NCI-H146 (cell line): ENCODE measurements around the gene SLC6A19.

Experiments
- DNase-seq: peaks from one replicate; lab custom pipeline; 2025; lab: John Stamatoyannopoulos, UW

The SLC6A19 gene

GRCh38 chr5:1195916-1196315 is 5.5 kb upstream of the SLC6A19 start:
- DNase-seq: no peak

GRCh38 chr5:1196562-1196961 is 4.8 kb upstream of the SLC6A19 start:
- DNase-seq: no peak

GRCh38 chr5:1197876-1198666 is 3.3 kb upstream of the SLC6A19 start:
- no peak for DNase-seq

- DNase-seq: no peak
Observed at GRCh38 chr5:1199340-1199648, 2.1 kb upstream of the SLC6A19 start.

DNA sequence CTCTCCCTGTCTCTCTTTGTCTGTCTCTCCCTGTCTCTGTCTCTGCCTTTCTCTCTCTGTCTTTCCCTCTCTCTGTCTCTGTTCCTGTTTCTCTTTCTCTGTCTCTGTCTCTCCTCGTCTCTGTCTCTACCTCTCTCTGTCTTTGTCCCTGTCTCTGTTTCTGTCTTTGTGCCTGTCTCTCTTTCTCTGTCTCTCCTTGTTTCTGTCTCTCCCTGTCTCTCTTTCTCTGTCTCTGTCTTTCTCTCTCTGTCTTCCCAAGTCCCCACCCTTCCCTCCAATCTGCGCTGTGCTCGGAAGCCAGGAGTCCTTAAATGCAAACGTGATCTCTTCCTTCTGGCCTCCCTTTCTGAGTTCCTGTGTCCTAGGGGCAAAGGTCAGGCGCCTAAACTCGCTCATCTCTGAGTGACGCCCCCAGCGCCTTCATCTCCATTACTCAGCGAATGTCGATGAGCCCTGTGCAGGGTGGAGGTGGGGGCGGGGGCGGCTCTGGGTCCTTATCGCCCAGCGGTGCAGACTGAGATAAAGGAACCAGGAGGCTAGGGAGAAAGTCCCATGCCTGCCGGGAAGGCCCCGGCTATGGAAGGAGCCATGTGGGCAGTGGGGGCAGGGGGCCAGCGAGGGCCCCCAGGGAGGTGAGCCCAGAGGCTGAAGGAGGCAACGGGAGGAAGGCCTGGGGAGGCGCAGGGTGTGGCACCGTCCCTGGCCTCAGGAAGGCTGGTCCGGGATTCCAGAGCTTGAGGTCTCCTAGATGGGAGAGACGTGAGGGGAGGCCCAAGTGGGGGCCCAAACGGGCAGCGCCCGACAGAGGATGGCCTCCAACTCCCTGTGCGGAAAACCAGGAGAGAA is 1.5 kb upstream of the SLC6A19 start:
- peak; percentile 31 for DNase-seq

GRCh38 chr5:1200495-1201326 is 684 bp upstream of the SLC6A19 start:
- no peak for DNase-seq

DNA sequence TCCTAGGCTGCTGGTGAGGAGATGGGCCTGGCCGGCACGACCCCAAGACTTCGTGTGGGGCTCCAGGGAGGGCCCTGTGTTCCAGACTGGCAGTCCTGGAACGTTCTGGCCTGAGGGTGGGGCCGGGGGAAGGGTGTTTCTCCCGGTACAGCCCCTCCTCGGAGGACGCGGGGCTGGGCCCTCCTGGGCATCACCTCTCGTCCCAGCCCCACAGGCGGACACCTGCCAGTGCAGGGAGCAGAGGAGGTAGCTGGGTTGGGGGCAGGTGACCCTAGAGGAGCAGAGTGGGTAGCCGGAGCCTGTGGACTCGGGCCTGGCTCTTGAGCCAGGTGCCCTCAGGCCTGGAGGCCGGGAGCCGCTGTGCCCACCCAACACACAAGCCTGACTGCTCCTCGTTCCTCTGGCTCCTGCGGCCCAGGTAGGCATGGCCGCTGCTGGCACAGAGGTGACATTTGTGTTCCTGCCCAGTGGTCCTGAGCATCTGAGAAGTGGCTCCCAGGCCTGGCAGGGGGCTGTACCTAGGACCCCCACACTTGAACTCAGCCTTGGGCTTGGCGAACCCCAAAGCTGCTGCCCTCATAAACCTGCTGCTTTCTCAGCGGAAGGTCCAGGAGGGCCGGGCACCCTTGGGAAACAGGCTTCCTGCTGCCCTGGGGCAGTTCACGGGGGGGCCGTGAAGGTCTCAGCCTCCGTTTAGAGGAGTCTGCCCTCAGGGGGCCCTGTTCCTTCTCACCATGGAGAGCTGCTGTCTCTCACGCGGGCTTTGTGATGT is 817 bp downstream of the SLC6A19 start:
- DNase-seq: no peak

GRCh38 chr5:1202798-1203185 is 1.4 kb downstream of the SLC6A19 start:
- DNase-seq: no peak

DNA sequence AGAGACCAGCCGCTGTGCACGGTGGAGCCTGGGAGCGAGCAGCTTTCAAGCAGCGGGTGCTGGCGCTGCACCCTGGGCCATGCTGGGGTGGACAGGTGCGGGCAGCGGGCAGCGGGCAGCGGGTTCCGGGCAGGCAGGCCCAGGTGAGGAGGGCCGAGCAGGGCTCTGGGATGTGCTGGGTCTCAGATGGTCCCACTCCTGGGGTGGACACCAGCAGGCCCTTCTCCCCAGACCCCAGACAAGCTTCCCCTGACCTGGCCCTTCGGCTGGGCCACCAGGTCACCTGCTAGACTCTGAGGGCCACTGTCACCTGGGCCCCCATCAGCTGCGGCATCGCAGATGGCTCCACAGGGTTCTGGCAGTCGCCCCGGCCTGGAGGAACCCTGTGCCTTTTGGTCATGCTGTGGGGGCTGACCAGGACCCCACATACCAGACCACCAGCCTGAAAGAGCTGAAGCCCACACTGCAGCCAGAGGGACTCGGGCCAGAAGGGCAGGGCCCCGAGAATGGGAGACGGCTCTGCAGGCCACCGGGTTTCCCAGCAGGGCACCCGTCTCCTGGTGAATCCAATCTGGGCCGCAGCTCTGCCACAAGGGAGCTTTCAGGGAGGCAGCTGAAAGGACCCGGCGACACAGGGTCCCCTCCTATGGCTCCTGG is 2.0 kb downstream of the SLC6A19 start:
- no peak for DNase-seq

- DNase-seq: no peak
Observed at GRCh38 chr5:1203968-1204692, 2.7 kb downstream of the SLC6A19 start.

- DNase-seq: peak; percentile 68
Observed at GRCh38 chr5:1204693-1205242, 3.4 kb downstream of the SLC6A19 start.

GRCh38 chr5:1205255-1206180 is 4.1 kb downstream of the SLC6A19 start:
- DNase-seq: peak; percentile 29

- no peak for DNase-seq
Observed at GRCh38 chr5:1206521-1207412, 5.4 kb downstream of the SLC6A19 start.

- no peak for DNase-seq
Observed at GRCh38 chr5:1207555-1207954, 6.2 kb downstream of the SLC6A19 start.

GRCh38 chr5:1208221-1208742 is 6.9 kb downstream of the SLC6A19 start:
- no peak for DNase-seq

DNA sequence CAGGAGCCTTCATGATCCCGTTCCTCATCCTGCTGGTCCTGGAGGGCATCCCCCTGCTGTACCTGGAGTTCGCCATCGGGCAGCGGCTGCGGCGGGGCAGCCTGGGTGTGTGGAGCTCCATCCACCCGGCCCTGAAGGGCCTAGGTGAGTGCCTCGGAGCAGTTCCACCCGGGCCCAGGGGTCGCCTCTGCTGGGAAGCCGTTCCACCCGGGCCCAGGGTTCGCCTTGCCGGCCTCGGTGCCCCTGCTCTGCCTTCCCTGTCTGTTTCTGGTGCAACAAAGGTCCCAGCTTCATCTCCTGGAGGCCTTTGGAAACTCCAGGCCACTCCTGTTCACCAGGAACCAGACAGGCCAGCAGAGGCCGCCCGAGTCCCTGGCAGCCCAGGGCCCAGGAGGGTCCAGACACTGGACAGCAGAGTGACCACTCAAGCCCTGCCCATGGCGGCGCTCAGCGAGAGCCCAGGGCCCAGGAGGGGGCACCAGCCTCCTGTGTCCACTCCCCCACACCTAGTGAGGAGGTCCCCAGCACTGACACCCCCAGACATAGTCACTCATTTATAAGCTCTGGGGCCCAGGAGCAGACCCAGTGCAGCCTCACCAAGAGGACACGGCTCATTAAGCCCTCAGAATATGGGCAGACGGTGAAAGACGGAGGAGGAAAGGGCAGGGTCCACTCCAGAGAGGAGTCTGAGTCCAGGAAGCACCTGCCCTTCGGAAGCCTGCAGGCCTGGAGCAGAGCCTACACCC is 7.5 kb downstream of the SLC6A19 start:
- DNase-seq: peak; percentile 89

GRCh38 chr5:1209489-1209852 is 8.1 kb downstream of the SLC6A19 start:
- no peak for DNase-seq
